ENCODE results near the gene SNRNP25. TPM values are rescaled to one million over a fixed set of nuclear protein-coding genes. Genes with fewer than 3 reads are reported as not detected.
"Not testable (repeated sequence)": the region's sequence is repeated elsewhere in the genome, so short reads cannot be mapped to it uniquely, and the experiment has no call there.

SNRNP25 gene
- total RNA-seq, 5 donors from 2014 or later (not counting 1 experiment from before 2014, with no cell fraction given): 6.8 to 11.4 (median 9.0) TPM

DNA sequence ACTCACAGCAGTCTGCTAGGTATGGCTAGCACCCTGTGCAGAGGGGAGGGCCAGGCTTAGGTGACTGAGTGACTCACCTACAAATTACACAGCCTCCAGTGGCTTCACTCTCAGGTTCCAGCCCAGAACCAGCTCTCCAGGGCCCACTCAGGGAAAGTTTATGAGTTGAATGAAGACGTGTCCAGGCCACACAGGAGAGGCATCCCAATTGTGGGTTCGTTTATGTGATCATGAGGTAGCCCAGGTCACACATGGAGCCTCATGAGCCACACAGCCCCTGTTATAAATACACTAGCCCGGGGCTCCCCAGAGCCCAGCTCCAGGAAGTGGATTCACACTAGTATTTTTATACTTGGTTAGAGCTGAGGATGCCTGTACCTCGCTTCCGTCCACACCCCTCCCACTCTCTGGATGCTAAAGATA lies 27.7 kb upstream of the SNRNP25 start:
- H3K4me3 Mint-ChIP-seq; CTCF ChIA-PET; H3K27ac Mint-ChIP-seq; DNase-seq; H3K27me3 Mint-ChIP-seq; H3K27ac ChIP-seq (ENCODE audit: low read length); H3K27me3 ChIP-seq (replicated peaks in 1 of 2; ENCODE audit: control insufficient read depth in 2 of 2, extremely low read depth in 1 of 2, insufficient read depth in 2 of 2, low read length in 1 of 2); H3K9me3 Mint-ChIP-seq; POLR2A ChIA-PET; H3K36me3 Mint-ChIP-seq; H3K36me3 ChIP-seq (ENCODE audit: control insufficient read depth in 2 of 2, extremely low read depth in 1 of 2, insufficient read depth in 1 of 2, low read length in 1 of 2); H3K4me1 Mint-ChIP-seq; H3K9me3 ChIP-seq; H3K4me3 ChIP-seq (ENCODE audit: control insufficient read depth in 1 of 2, extremely low read depth in 1 of 2, low read length in 1 of 2); H3K4me1 ChIP-seq (ENCODE audit: control insufficient read depth in 1 of 2, extremely low read depth in 1 of 2, insufficient read depth in 2 of 2, low read length in 2 of 2): not testable (repeated sequence)
- no CpG with 5 or more reads among the region's 5 CpGs for WGBS (ENCODE audit: insufficient coverage)
- ATAC-seq (replicated peaks in 1 of 4): peak; percentile 57 to 62 (median 58)

DNA sequence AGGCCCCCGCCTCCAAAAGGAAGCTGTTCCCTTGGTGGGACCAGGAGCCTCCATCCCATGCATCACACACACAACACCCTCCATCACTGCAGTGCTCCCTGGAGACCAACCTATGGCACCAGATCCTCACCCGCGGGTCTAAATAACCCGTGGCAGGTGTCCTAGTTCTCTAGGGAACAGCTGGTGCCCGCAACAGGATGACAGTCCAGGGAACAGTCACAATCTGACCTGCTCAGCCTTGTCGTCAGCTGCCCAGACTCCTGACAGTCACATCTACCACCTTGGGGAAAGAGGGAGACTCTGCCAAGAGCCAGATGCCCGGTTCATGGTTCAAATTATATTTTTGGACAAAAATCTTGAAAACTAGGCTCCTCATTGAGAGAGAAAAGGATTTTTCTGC lies 23.0 kb upstream of the SNRNP25 start:
- H3K4me1 Mint-ChIP-seq: peaks cover 0 to 10% (median 6%) of the 10 kb centered on the region in 3 donors
- H3K27ac Mint-ChIP-seq; H3K4me1 ChIP-seq (ENCODE audit: control insufficient read depth in 1 of 2, extremely low read depth in 1 of 2, insufficient read depth in 2 of 2, low read length in 2 of 2); H3K4me3 Mint-ChIP-seq; H3K9me3 ChIP-seq; CTCF ChIA-PET; H3K27ac ChIP-seq (ENCODE audit: low read length); H3K27me3 ChIP-seq (replicated peaks in 1 of 2; ENCODE audit: control insufficient read depth in 2 of 2, extremely low read depth in 1 of 2, insufficient read depth in 2 of 2, low read length in 1 of 2); H3K36me3 ChIP-seq (ENCODE audit: control insufficient read depth in 2 of 2, extremely low read depth in 1 of 2, insufficient read depth in 1 of 2, low read length in 1 of 2); H3K36me3 Mint-ChIP-seq; H3K9me3 Mint-ChIP-seq; DNase-seq; H3K27me3 Mint-ChIP-seq; ATAC-seq (replicated peaks in 1 of 4); POLR2A ChIA-PET; H3K4me3 ChIP-seq (ENCODE audit: control insufficient read depth in 1 of 2, extremely low read depth in 1 of 2, low read length in 1 of 2): not testable (repeated sequence)
- WGBS (ENCODE audit: insufficient coverage): no CpG with 5 or more reads among the region's 7 CpGs

DNA sequence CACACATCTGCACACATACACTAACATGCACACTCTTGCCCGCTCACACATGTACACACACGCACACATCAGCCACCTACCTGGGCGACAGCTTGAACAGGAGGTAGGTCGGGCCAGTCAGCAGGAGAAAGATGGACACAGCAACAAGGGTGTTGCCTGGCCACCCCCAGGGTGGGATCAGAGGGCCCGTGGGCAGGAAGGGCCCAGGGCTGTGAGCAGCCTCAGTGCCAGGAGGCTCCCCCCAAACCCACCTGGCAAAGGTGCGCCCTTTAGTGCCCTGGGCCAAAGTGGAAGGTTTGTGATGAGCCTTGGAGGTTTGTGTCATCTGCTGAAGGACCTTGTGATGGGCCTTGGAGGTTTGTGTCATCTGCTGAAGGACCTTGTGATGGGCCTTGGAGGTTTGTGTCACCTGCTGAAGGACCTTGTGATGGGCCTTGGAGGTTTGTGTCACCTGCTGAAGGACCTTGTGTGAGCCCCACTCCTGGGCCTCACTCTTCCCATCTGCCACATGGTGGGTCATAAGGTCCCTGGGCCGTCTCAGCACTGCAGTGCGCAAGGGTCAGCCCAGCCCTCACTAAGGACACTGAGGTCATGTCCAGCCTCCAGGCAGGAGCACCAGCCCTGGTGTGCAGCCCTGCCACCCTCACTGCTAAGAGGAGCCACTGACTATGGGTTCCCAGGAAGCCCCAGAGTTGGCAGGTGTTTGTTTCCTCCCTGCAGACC lies 20.3 kb upstream of the SNRNP25 start:
- H3K4me1 Mint-ChIP-seq: peaks cover 7 to 25% (median 10%) of the 10 kb centered on the region in 3 donors
- DNase-seq; H3K27me3 ChIP-seq (replicated peaks in 1 of 2; ENCODE audit: control insufficient read depth in 2 of 2, extremely low read depth in 1 of 2, insufficient read depth in 2 of 2, low read length in 1 of 2); H3K9me3 Mint-ChIP-seq; H3K4me3 Mint-ChIP-seq; H3K27me3 Mint-ChIP-seq; H3K36me3 Mint-ChIP-seq; H3K9me3 ChIP-seq; H3K27ac ChIP-seq (ENCODE audit: low read length); H3K4me3 ChIP-seq (ENCODE audit: control insufficient read depth in 1 of 2, extremely low read depth in 1 of 2, low read length in 1 of 2); CTCF ChIA-PET; ATAC-seq (replicated peaks in 1 of 4); H3K27ac Mint-ChIP-seq; H3K36me3 ChIP-seq (ENCODE audit: control insufficient read depth in 2 of 2, extremely low read depth in 1 of 2, insufficient read depth in 1 of 2, low read length in 1 of 2); H3K4me1 ChIP-seq (ENCODE audit: control insufficient read depth in 1 of 2, extremely low read depth in 1 of 2, insufficient read depth in 2 of 2, low read length in 2 of 2); POLR2A ChIA-PET: not testable (repeated sequence)
- WGBS (ENCODE audit: insufficient coverage): 100% methylated on average over 2 of the region's 8 CpGs

DNA sequence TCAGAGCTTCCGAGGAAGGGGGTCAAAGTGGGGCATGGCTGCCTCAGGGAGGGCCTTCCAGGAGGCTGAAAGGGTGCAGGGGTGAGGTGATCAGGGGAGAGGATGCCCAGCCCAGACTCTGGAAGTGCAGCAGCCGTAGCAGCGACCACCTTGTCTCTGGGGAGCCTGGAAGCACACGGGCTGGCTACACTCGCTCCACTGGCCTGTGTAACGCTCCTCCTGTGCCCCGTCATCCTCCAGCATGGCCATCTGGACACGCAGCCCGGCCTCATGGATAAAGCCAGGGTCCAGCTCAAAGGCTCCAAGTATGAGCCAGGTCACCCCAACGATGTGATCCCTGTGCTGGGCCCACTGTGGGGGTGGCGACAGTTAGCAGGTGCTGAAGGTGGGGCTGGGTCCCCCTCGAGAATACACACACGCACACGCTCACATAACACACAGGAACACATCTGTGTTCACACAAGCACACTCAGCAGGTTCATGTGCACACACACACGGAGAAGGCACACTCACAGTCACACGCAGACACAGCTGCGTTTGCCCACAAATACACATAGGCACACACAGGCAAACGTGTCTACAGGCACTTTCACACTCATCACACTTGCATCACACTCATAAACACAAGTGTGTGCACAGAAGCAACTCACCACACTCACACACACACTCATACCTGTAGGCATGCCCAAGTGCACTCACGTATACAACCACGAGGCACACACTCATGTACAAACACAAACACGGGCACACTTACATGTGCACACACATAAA lies 19.6 kb upstream of the SNRNP25 start:
- H3K36me3 Mint-ChIP-seq: peaks cover 9% of the 10 kb centered on the region
- no peak overlapping the region for H3K4me3 Mint-ChIP-seq
- no peaks in the 10 kb centered on the region for H3K9me3 Mint-ChIP-seq
- H3K27ac Mint-ChIP-seq: peak overlapping the region in 1 of 2 donors; percentile 41
- 90% methylated on average over 20 of the region's 21 CpGs for WGBS (ENCODE audit: insufficient coverage)
- H3K36me3 ChIP-seq (ENCODE audit: control insufficient read depth in 2 of 2, extremely low read depth in 1 of 2, insufficient read depth in 1 of 2, low read length in 1 of 2): no peaks in the 10 kb centered on the region
- H3K9me3 ChIP-seq: no peaks in the 10 kb centered on the region
- DNase-seq (no peak), ATAC-seq (replicated peaks in 1 of 4) (no peak)
- no peak overlapping the region for H3K4me3 ChIP-seq (ENCODE audit: control insufficient read depth in 1 of 2, extremely low read depth in 1 of 2, low read length in 1 of 2)
- H3K27ac ChIP-seq (ENCODE audit: low read length): no peak overlapping the region
- no peaks in the 10 kb centered on the region for H3K27me3 Mint-ChIP-seq
- POLR2A ChIA-PET: no interaction called here
- H3K4me1 ChIP-seq (ENCODE audit: control insufficient read depth in 1 of 2, extremely low read depth in 1 of 2, insufficient read depth in 2 of 2, low read length in 2 of 2): peaks cover 6 to 12% of the 10 kb centered on the region in 2 experiments
- peaks cover 15 to 32% (median 18%) of the 10 kb centered on the region in 3 donors for H3K4me1 Mint-ChIP-seq
- H3K27me3 ChIP-seq (replicated peaks in 1 of 2; ENCODE audit: control insufficient read depth in 2 of 2, extremely low read depth in 1 of 2, insufficient read depth in 2 of 2, low read length in 1 of 2): no peaks in the 10 kb centered on the region
- CTCF ChIA-PET: no interaction called here

DNA sequence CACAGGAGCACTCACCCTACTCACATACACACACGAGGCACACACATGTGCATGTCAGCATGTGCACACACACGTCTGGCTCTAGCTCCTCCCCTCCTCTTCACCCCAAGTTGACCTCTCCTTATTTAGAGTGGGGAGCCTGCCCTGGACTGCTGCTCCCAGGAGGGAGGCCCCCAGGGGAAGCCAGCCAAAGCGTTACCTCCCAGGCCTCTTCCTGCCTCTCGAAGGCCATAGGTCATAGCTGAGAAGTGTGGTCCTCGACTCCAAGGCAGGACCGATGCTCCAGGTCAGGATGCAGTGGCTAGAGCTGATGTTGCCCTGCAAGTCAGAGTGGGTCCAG lies 19.0 kb upstream of the SNRNP25 start:
- ChIA-PET POLR2A (no interaction called here), CTCF (no interaction called here)
- peaks cover 9% of the 10 kb centered on the region for H3K36me3 Mint-ChIP-seq
- peak overlapping the region in 1 of 2 donors; percentile 41 for H3K27ac Mint-ChIP-seq
- H3K27me3 Mint-ChIP-seq: no peaks in the 10 kb centered on the region
- Histone ChIP-seq H3K4me3 (ENCODE audit: control insufficient read depth in 1 of 2, extremely low read depth in 1 of 2, low read length in 1 of 2) (no peak overlapping the region), H3K27me3 (replicated peaks in 1 of 2; ENCODE audit: control insufficient read depth in 2 of 2, extremely low read depth in 1 of 2, insufficient read depth in 2 of 2, low read length in 1 of 2) (no peaks in the 10 kb centered on the region), H3K36me3 (ENCODE audit: control insufficient read depth in 2 of 2, extremely low read depth in 1 of 2, insufficient read depth in 1 of 2, low read length in 1 of 2) (no peaks in the 10 kb centered on the region), H3K27ac (ENCODE audit: low read length) (no peak overlapping the region), H3K9me3 (no peaks in the 10 kb centered on the region), H3K4me1 (ENCODE audit: control insufficient read depth in 1 of 2, extremely low read depth in 1 of 2, insufficient read depth in 2 of 2, low read length in 2 of 2) (peaks cover 6 to 16% of the 10 kb centered on the region in 2 experiments)
- H3K4me3 Mint-ChIP-seq: peak overlapping the region in 1 of 3 donors; percentile 21
- 67% methylated on average over 6 of the region's 6 CpGs for WGBS (ENCODE audit: insufficient coverage)
- H3K4me1 Mint-ChIP-seq: peaks cover 20 to 38% (median 22%) of the 10 kb centered on the region in 3 donors
- H3K9me3 Mint-ChIP-seq: no peaks in the 10 kb centered on the region
- ATAC-seq (replicated peaks in 1 of 4): no peak
- DNase-seq: no peak

DNA sequence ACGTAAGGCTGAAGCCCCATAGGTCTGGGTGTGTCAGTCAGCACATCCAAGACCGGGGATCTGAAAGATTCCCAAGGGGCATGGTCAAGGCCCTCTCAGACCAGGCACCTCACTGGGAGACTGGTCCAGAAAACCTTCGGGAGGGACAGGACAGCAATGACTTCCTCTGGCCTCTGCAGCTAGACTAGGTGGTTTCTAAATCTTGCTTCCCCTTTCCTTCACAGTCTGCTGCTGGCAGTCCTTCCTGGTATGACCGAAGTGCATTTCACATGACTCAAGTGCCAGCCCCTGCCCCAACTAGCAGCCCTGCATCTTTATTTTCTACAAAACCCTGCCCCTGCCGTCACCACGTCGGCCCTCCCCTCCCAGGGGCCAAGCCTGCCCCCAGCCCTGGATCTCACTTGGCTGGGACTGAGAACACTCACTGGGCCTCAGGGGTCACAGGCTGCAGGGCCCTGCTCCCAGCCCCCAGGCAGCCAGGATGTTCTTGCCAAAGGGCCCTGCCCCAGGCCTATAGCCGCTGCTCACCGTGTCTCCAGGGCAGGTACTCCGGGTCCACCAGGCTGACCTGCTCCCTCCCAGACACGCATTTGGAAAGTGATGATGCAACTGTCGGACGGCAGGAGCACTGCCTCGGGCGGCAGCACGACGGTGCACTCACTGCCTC lies 18.5 kb upstream of the SNRNP25 start:
- CTCF ChIA-PET: no interaction called here
- peaks cover 6 to 19% of the 10 kb centered on the region in 2 experiments for H3K4me1 ChIP-seq (ENCODE audit: control insufficient read depth in 1 of 2, extremely low read depth in 1 of 2, insufficient read depth in 2 of 2, low read length in 2 of 2)

More for the DNA sequence above, 18.5 kb upstream of the SNRNP25 start:
- H3K36me3 Mint-ChIP-seq: peaks cover 9% of the 10 kb centered on the region
- H3K27me3 Mint-ChIP-seq: no peaks in the 10 kb centered on the region
- peaks cover 20 to 41% (median 22%) of the 10 kb centered on the region in 3 donors for H3K4me1 Mint-ChIP-seq
- Histone ChIP-seq H3K27me3 (replicated peaks in 1 of 2; ENCODE audit: control insufficient read depth in 2 of 2, extremely low read depth in 1 of 2, insufficient read depth in 2 of 2, low read length in 1 of 2) (no peaks in the 10 kb centered on the region), H3K4me3 (ENCODE audit: control insufficient read depth in 1 of 2, extremely low read depth in 1 of 2, low read length in 1 of 2) (no peak overlapping the region), H3K36me3 (ENCODE audit: control insufficient read depth in 2 of 2, extremely low read depth in 1 of 2, insufficient read depth in 1 of 2, low read length in 1 of 2) (no peaks in the 10 kb centered on the region), H3K27ac (ENCODE audit: low read length) (no peak overlapping the region), H3K9me3 (no peaks in the 10 kb centered on the region)
- H3K9me3 Mint-ChIP-seq: no peaks in the 10 kb centered on the region
- POLR2A ChIA-PET: no interaction called here
- H3K27ac Mint-ChIP-seq: no peak overlapping the region
- 86% methylated on average over 17 of the region's 17 CpGs for WGBS (ENCODE audit: insufficient coverage)
- ATAC-seq (replicated peaks in 1 of 4) (no peak), DNase-seq (no peak)
- H3K4me3 Mint-ChIP-seq: peak overlapping the region in 1 of 3 donors; percentile 21
